Measurements from ENCODE around the gene EYA2.

DNA sequence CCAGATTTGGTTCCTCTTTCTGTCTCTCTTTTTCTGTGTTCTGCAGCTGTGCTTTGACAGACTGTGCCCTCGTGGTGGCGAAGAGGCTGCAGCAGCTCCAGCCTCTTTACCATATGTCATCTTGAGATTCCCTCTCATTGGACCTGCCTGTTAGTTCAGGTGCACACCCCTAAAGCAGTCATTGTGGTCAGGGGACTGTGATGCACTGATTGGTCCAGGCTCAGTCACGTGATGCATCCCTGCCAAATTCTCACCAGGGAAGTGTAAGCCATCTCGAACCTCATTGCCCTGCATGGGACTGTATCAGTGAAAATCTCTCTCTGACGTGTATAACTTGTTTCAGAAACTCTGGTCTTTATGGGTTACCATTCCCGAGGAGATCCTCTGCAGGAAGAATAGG is 160.3 kb downstream of the EYA2 start:
- no peak for TF ChIP-seq EZH2 (IDR thresholded peaks at IDR 0.05; ENCODE audit: low read length)
- TF ChIP-seq CTCF (optimal IDR thresholded peaks at IDR 0.05 in 1 of 3, IDR thresholded peaks at IDR 0.05 in 1 of 3, conservative IDR thresholded peaks at IDR 0.05 in 1 of 3; ENCODE audit: extremely low read depth in 1 of 3, insufficient read depth in 2 of 3, low read length in 3 of 3), result no peak
